ENCODE data around the gene HOXA2. TPM values are rescaled to one million over a fixed set of nuclear protein-coding genes. Genes with fewer than 3 reads are reported as not detected.

HOXA2 gene
- total RNA-seq, 3 donors from 2014 or later, result 3.2 to 4.3 (median 3.3) TPM

DNA sequence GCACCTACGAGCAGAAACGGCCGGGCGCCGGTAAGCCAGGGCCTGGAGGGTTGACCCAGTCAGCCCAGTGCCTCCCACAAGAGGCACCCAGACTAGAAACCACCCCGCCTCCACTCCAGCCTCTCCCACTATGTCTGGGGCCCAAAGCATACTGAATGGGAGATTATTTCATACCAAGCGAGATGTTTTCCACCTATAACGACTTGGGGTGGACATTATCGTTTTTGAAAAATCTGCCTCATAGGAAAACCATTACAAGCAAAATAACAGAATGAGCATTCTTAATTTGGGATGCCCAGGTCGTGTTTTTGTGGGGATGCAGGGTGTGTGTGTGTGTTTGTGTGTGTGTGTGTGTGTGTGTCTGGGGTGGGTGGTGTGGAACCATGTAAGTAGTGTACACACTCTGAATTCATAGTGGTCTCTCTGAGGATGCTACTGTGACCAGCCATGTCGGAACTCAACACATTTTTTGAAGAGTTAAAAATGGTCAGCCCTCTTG is 43.5 kb upstream of the HOXA2 start:
- H3K4me3 ChIP-seq, result no peak overlapping the region
- H3K4me1 ChIP-seq (ENCODE audit: low read depth), result peaks cover 31% of the 10 kb centered on the region
- peak in 2 of 3 donors; percentile 7 to 16 for DNase-seq
- intact Hi-C loops (cut with DNase I, micrococcal nuclease), result loop anchor here in 1 of 2 donors (5.0 kb wide), 1 partner anchor 464 kb away; no protein-coding TSS in a partner anchor
- no peaks in the 10 kb centered on the region for H3K36me3 ChIP-seq (ENCODE audit: low read depth)
- ATAC-seq, result no peak
- TF ChIP-seq, protein P1, sequence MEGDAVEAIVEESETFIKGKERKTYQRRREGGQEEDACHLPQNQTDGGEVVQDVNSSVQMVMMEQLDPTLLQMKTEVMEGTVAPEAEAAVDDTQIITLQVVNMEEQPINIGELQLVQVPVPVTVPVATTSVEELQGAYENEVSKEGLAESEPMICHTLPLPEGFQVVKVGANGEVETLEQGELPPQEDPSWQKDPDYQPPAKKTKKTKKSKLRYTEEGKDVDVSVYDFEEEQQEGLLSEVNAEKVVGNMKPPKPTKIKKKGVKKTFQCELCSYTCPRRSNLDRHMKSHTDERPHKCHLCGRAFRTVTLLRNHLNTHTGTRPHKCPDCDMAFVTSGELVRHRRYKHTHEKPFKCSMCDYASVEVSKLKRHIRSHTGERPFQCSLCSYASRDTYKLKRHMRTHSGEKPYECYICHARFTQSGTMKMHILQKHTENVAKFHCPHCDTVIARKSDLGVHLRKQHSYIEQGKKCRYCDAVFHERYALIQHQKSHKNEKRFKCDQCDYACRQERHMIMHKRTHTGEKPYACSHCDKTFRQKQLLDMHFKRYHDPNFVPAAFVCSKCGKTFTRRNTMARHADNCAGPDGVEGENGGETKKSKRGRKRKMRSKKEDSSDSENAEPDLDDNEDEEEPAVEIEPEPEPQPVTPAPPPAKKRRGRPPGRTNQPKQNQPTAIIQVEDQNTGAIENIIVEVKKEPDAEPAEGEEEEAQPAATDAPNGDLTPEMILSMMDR (IDR thresholded peaks at IDR 0.05), result no peak
- H3K9me3 ChIP-seq, result no peaks in the 10 kb centered on the region

DNA sequence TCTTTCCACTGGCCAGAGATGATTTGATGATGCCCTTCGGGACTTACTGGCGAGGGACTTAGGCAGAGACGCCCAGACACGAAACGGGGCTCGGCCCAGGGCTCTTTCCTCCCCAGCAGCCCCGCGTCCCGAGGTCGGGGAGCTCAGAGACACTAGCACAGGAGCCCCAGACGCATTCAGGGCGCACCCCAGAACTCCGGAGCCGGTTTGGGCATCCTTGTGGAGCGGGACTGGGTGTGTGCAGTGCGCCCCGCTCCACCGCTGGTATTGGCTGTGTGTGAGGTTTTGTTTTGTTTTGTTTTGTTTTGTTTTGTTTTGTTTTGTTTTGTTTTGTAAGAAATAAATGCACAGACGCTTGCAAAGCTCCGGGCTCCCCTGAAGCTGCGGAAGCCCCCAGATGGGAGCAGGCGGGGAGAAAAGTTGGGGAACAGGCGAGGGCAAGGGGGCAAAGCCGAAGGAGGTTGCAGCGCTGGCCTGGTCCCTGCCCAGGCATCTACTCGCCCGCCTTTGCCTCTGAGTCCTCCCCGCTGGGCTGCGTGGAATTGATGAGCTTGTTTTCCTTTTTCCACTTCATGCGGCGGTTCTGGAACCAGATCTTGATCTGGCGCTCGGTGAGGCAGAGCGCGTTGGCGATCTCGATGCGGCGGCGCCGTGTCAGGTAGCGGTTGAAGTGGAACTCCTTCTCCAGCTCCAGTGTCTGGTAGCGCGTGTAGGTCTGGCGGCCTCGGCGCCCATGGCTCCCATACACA is 42.9 kb upstream of the HOXA2 start:
- H3K9me3 ChIP-seq, result no peaks in the 10 kb centered on the region
- DNase-seq (peak in 2 of 3 donors; percentile 42 to 61), ATAC-seq (no peak)
- peaks cover 32% of the 10 kb centered on the region for H3K4me1 ChIP-seq (ENCODE audit: low read depth)
- TF ChIP-seq, protein P1 (IDR thresholded peaks at IDR 0.05), result no peak
- no peaks in the 10 kb centered on the region for H3K36me3 ChIP-seq (ENCODE audit: low read depth)
- intact Hi-C loops (cut with DNase I, micrococcal nuclease), result loop anchor here in 1 of 2 donors (5.0 kb wide), 1 partner anchor 463 kb away; no protein-coding TSS in a partner anchor
- no peak overlapping the region for H3K4me3 ChIP-seq

DNA sequence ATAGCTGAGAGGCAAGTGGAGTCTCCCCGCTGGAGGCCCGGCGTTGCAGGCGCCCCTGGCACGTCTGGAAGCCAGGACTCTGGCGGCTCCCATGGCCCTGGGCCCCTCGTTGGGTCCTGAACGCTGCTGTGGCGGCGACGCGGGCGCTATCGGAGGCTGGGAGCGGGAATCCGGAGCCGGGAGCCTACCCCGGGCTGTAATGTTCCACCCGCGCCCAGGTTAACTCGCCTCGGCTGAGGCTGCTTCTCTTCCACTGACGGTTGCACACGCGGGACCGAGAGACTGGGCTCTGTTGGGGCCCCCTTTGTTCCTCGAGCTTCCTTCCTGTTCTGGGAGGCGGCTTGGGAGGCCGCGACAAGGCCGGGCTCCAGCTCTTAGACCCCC is 42.3 kb upstream of the HOXA2 start:
- Histone ChIP-seq H3K4me3 (no peak overlapping the region), H3K9me3 (no peaks in the 10 kb centered on the region), H3K36me3 (ENCODE audit: low read depth) (no peaks in the 10 kb centered on the region), H3K4me1 (ENCODE audit: low read depth) (peaks cover 32% of the 10 kb centered on the region)
- TF ChIP-seq, protein P1 (IDR thresholded peaks at IDR 0.05), result no peak
- intact Hi-C loops (cut with DNase I, micrococcal nuclease), result loop anchor here in 1 of 2 donors (5.0 kb wide), 2 partner anchors 287 to 462 kb away; no protein-coding TSS in a partner anchor
- ATAC-seq, result no peak
- DNase-seq, result peak in 1 of 3 donors; percentile 59

DNA sequence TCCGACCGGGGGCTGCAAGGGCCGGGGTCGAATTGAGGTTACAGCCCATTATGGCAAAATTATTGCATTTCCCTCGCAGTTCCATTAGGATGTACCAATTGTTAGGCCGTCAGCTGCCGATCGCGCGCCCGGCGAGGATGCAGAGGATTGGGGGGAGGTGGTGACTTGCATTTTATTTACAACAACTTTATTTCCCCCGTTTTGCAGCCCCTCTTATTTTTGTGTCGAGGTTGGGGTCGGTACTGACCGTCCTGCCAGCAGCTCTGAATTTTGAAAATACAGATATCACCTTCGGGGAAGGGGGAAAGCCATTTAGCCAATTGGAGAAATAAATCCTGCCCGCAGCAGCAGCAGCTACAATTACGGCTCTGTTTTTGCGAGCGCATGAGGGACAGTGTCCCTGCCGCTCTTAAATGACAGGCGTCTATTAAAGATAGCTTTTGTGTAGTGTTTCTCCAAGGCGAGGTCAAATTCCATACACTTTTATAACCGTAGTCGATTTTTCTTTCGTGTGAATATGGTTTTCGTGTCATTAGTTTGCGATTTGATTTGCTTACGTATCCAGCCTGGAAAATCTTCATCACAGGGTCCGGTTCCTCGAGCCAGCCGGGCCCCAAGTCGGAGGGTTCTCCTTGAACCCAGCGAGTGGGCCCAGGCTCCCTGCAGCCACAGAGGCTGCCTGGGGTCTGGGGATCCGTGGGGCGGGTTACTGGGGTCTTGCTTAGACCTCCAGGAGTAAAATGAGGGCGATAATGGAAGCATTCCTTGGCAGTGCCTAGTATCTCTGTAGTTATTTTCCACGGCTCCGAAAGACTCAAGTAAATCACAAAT is 41.7 kb upstream of the HOXA2 start:
- Histone ChIP-seq H3K36me3 (ENCODE audit: low read depth) (no peaks in the 10 kb centered on the region), H3K9me3 (no peaks in the 10 kb centered on the region), H3K4me1 (ENCODE audit: low read depth) (peaks cover 28% of the 10 kb centered on the region), H3K4me3 (no peak overlapping the region)
- intact Hi-C loops (cut with DNase I, micrococcal nuclease), result loop anchor here in 1 of 2 donors (5.0 kb wide), 1 partner anchor 287 kb away; no protein-coding TSS in a partner anchor
- peak in 2 of 3 donors; percentile 47 to 55 for DNase-seq
- TF ChIP-seq, protein P1 (IDR thresholded peaks at IDR 0.05), result no peak
- no peak for ATAC-seq
